Stimulated activated CD8-positive, alpha-beta memory T cell treated with anti-CD3 and anti-CD28 coated beads, Interleukin-7, amount 100 ng/mL, for 1 hour (primary cell): ENCODE measurements around the gene HIVEP1.
"Not testable (repeated sequence)": the region's sequence is repeated elsewhere in the genome, so short reads cannot be mapped to it uniquely, and the experiment has no call there.

Source experiments
- DNase-seq, 2 donors: peaks; one replicate each; pipeline ENCODE4 v3.0.0-alpha.2; 2020; ENCODE audit warnings: low read depth in 2 of 2

HIVEP1 gene

GRCh38 chr6:12152023-12152970, 140.2 kb downstream of the HIVEP1 start:
- no peak for DNase-seq

- not testable (repeated sequence) for DNase-seq
Measured at GRCh38 chr6:12155769-12156168, 143.7 kb downstream of the HIVEP1 start.

DNA sequence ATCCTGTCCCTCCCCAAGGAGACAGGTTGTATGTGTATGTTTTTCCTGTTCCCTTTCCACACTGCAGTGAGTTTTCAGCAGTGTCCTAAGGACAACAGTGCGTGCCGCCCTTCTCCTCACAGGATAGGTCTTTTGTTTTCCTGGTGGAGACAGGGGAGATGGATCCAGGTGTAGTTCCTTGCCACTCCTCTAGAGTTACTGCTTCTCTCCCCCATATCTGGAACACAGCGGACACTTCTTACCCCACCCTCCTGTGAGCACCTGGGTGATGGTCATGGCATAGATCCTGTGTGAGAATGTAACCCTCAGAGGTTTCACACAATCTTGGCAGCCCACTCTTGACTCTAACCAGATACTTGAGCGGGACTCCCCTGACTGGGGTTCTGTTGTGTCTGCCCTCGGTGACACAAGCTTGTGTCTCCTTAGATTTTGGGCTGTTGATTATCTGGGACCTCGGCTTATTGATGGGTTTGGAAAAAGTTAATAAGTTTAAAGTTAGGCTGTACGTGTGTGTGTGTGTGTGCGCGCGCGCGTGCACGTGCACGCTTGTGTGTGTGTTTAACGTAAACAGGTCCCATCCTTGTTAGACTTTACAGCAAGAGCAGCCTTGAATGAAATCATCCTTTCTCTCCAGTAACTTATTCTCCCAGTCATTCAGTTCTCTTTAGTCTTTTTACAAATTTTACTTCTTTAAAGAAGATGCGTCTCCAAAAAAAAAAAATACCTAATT, 146.7 kb downstream of the HIVEP1 start:
- no peak for DNase-seq

GRCh38 chr6:12160326-12160725, 148.2 kb downstream of the HIVEP1 start:
- no peak for DNase-seq

- DNase-seq: no peak
Measured at GRCh38 chr6:12162213-12162612, 150.1 kb downstream of the HIVEP1 start.

GRCh38 chr6:12163149-12163548, 151.0 kb downstream of the HIVEP1 start:
- DNase-seq: no peak

- DNase-seq: no peak
Measured at GRCh38 chr6:12163744-12164507, 151.8 kb downstream of the HIVEP1 start.

DNA sequence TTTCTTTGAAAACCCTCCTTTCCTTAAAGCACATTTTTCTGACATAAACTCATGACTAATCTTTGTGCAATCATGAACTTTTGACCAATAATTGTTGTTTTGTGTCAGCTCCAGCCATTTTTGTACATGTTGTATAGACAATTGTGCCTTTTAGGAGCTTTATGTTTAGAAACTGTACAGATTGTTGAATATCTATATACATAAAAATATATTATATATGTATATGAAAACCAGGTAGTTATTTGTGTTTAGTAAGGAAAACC, 152.3 kb downstream of the HIVEP1 start:
- DNase-seq: no peak

DNA sequence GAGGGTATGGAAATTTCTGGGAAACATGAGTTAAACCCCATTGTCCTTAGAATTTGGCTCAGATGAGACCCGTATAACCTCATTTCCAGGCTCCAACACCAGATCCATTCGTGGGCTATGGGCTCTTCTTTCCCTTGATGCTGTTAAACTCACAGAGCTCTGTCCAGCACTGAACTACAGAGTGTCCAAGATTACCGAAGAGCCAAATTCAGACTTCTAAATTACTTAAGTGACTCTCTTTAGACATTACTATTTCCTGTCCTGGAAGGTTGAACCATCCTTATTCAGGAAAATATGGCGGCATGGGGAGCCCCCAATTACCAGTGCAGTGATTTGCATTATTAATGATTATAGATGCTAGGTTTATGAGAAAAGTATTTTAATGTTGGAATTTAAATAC, 153.2 kb downstream of the HIVEP1 start:
- no peak for DNase-seq

DNA sequence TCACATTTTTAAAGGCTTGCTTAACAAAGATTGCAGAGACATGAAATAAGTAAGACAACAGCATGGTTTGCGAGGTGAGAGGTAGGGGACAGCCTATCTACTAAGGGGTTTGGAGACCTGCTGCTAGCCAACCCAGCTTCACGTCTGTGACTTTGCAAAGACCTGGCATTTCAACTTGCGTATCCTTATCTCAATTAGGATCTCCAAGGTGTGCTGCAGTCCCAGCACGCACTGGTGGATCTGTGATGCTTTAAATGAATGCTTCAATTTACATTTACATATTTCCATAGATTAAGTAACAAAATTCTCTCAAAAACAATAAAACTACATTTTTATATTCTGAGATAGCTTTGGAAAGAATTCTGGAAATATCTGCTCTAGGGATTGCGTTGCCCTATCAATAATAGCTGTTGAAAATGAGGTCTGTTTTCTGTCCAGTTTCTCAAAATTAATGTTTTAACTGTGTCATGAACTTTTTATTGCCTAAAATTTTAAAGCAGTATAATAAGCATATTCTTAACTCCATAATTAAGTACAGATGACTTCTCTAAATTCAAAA, 153.7 kb downstream of the HIVEP1 start:
- DNase-seq: no peak

GRCh38 chr6:12169377-12169776, 157.3 kb downstream of the HIVEP1 start:
- no peak for DNase-seq

- no peak for DNase-seq
Measured at GRCh38 chr6:12170351-12171092, 158.4 kb downstream of the HIVEP1 start.

- no peak for DNase-seq
Measured at GRCh38 chr6:12171717-12172116, 159.6 kb downstream of the HIVEP1 start.

- DNase-seq: no peak
Measured at GRCh38 chr6:12172572-12172971, 160.5 kb downstream of the HIVEP1 start.

GRCh38 chr6:12173181-12173580, 161.1 kb downstream of the HIVEP1 start:
- no peak for DNase-seq

DNA sequence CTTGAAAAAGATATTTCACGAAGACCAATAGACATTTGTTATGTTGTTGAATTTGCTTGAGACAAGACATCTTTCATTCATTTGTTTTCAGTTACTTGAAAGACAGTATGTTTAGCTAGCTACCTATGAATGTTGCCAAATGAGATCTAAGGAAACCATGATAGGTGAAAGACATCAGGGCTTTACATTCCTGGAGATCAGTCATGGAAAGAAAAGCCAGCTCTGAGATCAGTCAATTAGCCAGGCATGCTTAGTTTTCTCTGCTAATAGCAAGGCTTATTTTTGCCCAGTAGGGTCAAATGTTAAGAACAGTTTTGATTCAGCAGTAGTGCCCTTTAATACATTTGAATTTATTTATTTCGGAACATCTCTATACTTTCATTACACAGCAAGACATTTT, 161.5 kb downstream of the HIVEP1 start:
- no peak for DNase-seq

- no peak for DNase-seq
Measured at GRCh38 chr6:12174878-12175277, 162.8 kb downstream of the HIVEP1 start.

- DNase-seq: no peak
Measured at GRCh38 chr6:12175626-12176025, 163.5 kb downstream of the HIVEP1 start.

GRCh38 chr6:12176782-12177181, 164.7 kb downstream of the HIVEP1 start:
- not testable (repeated sequence) for DNase-seq

- no peak for DNase-seq
Measured at GRCh38 chr6:12178521-12178920, 166.4 kb downstream of the HIVEP1 start.

- DNase-seq: no peak
Measured at GRCh38 chr6:12181481-12181880, 169.4 kb downstream of the HIVEP1 start.
